BJ (cell line): Measurements from ENCODE around the gene THAP9. TPM values are rescaled to one million over a fixed set of nuclear protein-coding genes. Genes with fewer than 3 reads are reported as not detected.
A peak's percentile ranks its signal among the peaks of the same experiment; 100 is the strongest.
"Not testable (repeated sequence)": the region's sequence is repeated elsewhere in the genome, so short reads cannot be mapped to it uniquely, and the experiment has no call there.

Experiments
- CTCF ChIA-PET: fragments of 350-600 bp; formaldehyde crosslinking; extraction: SDS; loops from one replicate; lab custom pipeline; 2021; ENCODE audit warnings: antibody characterized with exemption, inconsistent platforms; lab: Yijun Ruan, JAX
- POLR2A ChIA-PET: fragments of 300-600 bp; sonication (Branson Sonifier 250); formaldehyde crosslinking; extraction: SDS; loops from one replicate; lab custom pipeline; 2021; ENCODE audit warnings: antibody characterized with exemption; lab: Charles Lee
- DNase-seq: peaks from one replicate; pipeline ENCODE4 v3.0.0-alpha.2; 2011; ENCODE audit warnings: low read depth
- H3K27me3 ChIP-seq: 2 replicates; pipeline ENCODE4 v1.6.0; 2011; ENCODE audit warnings: low read length; ENCODE audit not compliant: control insufficient read depth, insufficient read depth
- H3K36me3 ChIP-seq: 2 replicates; pipeline ENCODE4 v1.5.1; 2011; ENCODE audit warnings: low read length; ENCODE audit not compliant: control insufficient read depth, insufficient read depth
- H3K4me3 ChIP-seq: 2 replicates; pipeline ENCODE4 v1.5.1; 2011; ENCODE audit warnings: low read depth, mild to moderate bottlenecking, control low read depth, low read length
- CTCF ChIP-seq: IDR thresholded peaks from 2 replicates; pipeline ENCODE4 v1.5.1; 2011; ENCODE audit warnings: low read depth, mild to moderate bottlenecking, control low read depth, inconsistent platforms, low read length, moderate library complexity; ENCODE audit not compliant: insufficient read depth
- polyA plus RNA-seq: library from polyadenylated mRNA; depleted of rRNA; stranded (reverse); fragments of >200 nt; gene quantifications from 2 replicates; pipeline ENCODE4 v1.2.3, GENCODE V29; 2011

Gene THAP9
- polyA plus RNA-seq, 1 experiment = 1.8 TPM

GRCh38 chr4:82861529-82861928 is 39.0 kb upstream of the THAP9 start:
- H3K27me3 ChIP-seq = no peaks in the 10 kb centered on the region
- POLR2A ChIA-PET = no interaction called here
- H3K4me3 ChIP-seq = no peak overlapping the region
- TF ChIP-seq CTCF = no peak
- CTCF ChIA-PET = interaction anchor here (1.9 kb wide), 1 partner anchor 10 kb away, joined by 9 read pairs; no protein-coding TSS in a partner anchor
- DNase-seq = no peak
- H3K36me3 ChIP-seq = peaks cover 10% of the 10 kb centered on the region

GRCh38 chr4:82864336-82864979 is 36.1 kb upstream of the THAP9 start:
- ChIA-PET POLR2A (no interaction called here), CTCF (interaction anchor here (0.9 to 1.3 kb wide), 2 partner anchors 13 to 22 kb away, joined by 3 to 6 read pairs; no protein-coding TSS in a partner anchor)
- no peak for TF ChIP-seq CTCF
- peaks cover 14% of the 10 kb centered on the region for H3K36me3 ChIP-seq
- H3K4me3 ChIP-seq = no peak overlapping the region
- no peaks in the 10 kb centered on the region for H3K27me3 ChIP-seq
- DNase-seq = no peak

DNA sequence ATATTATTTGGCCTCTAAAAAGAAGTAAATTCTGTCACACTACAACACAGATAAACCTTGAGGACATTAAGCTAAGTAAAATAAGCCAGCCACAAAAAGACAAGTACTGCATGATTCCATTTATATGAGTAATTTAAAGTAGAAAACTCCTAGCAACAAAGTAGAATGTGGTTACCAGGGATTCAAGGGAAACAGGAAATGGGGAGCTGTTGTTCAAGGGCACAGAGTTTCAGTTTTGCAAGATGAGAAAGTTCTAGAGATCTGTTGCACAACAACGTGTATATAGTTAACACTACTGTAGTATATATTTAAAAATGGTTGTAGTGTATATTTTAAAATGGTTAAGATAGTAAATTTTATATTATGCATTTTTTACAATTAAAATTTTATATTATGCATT is 34.9 kb upstream of the THAP9 start:
- POLR2A ChIA-PET = interaction anchor here (0.6 kb wide), 2 partner anchors 18 to 90 kb away, joined by 3 to 11 read pairs; no protein-coding TSS in a partner anchor
- CTCF ChIA-PET = interaction anchor here (0.9 to 1.3 kb wide), 3 partner anchors 12 to 33 kb away, joined by 3 to 6 read pairs (median 5); no protein-coding TSS in a partner anchor
- peaks cover 17% of the 10 kb centered on the region for H3K36me3 ChIP-seq
- H3K4me3 ChIP-seq = no peak overlapping the region
- no peak for TF ChIP-seq CTCF
- no peaks in the 10 kb centered on the region for H3K27me3 ChIP-seq
- peak; percentile 91 for DNase-seq

GRCh38 chr4:82866033-82866432 is 34.5 kb upstream of the THAP9 start:
- POLR2A ChIA-PET = interaction anchor here (0.6 kb wide), 1 partner anchor 18 kb away, joined by 11 read pairs; no protein-coding TSS in a partner anchor
- peaks cover 17% of the 10 kb centered on the region for H3K36me3 ChIP-seq
- not testable (repeated sequence) for DNase-seq, H3K4me3 ChIP-seq, H3K27me3 ChIP-seq
- CTCF ChIA-PET = interaction anchor here (0.9 to 1.3 kb wide), 3 partner anchors 13 to 33 kb away, joined by 3 to 6 read pairs (median 5); no protein-coding TSS in a partner anchor

DNA sequence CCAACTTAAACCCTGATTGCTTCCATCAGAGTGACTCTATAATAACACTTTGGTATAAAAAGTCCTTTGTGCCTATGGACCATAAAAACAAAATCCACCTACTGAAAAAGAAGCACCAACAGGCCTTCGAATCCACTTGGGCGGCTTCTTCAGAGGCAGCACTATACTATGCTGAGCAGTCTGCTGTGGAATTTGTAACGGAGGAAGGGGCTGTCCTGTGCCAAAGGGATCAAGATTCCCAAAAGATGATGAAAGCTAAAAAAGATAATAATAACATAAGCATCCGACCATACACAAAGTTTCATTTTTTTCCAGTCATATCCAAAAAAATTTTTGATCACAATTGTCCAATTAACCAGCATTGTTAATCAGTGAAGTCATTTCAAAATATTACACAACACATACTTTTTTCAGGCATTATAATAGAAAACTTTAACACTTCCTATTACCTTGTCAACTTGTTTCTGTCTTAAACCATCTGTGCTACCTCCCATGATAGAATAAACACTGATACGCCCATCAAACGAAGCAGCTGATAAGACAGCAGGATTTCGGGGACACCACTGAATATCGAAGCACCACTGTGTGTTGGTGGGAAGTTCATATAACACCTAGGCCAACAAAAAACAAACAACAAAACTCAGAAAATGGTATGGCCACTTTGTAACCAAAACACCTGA is 33.7 kb upstream of the THAP9 start:
- ChIA-PET POLR2A (no interaction called here), CTCF (interaction anchor here (1.0 to 1.2 kb wide), 2 partner anchors 10 to 33 kb away, joined by 5 to 6 read pairs; no protein-coding TSS in a partner anchor)
- Histone ChIP-seq H3K36me3 (peaks cover 16% of the 10 kb centered on the region), H3K4me3 (no peak overlapping the region), H3K27me3 (no peaks in the 10 kb centered on the region)
- no peak for TF ChIP-seq CTCF
- DNase-seq = no peak
